ENCODE measurements around the gene CACNA1B.
"Not testable (repeated sequence)": the region's sequence is repeated elsewhere in the genome, so short reads cannot be mapped to it uniquely, and the experiment has no call there.

CACNA1B gene

GRCh38 chr9:137866226-137867141 is 11.1 kb upstream of the CACNA1B start:
- DNase-seq (ENCODE audit: low spot score), result no peak

- DNase-seq (ENCODE audit: low spot score), result no peak
Observed at GRCh38 chr9:137870432-137870831, 7.2 kb upstream of the CACNA1B start.

GRCh38 chr9:137872296-137872695 is 5.3 kb upstream of the CACNA1B start:
- DNase-seq (ENCODE audit: low spot score), result no peak

GRCh38 chr9:137873408-137873807 is 4.2 kb upstream of the CACNA1B start:
- no peak for DNase-seq (ENCODE audit: low spot score)

GRCh38 chr9:137873858-137874362 is 3.7 kb upstream of the CACNA1B start:
- no peak for DNase-seq (ENCODE audit: low spot score)

- DNase-seq (ENCODE audit: low spot score), result no peak
Observed at GRCh38 chr9:137875354-137875753, 2.2 kb upstream of the CACNA1B start.

GRCh38 chr9:137875846-137876245 is 1.7 kb upstream of the CACNA1B start:
- DNase-seq (ENCODE audit: low spot score), result no peak

- DNase-seq (ENCODE audit: low spot score), result no peak
Observed at GRCh38 chr9:137876269-137876668, 1.3 kb upstream of the CACNA1B start.

- no peak for DNase-seq (ENCODE audit: low spot score)
Observed at GRCh38 chr9:137876781-137877386, 698 bp upstream of the CACNA1B start.

GRCh38 chr9:137878146-137878941 is 762 bp downstream of the CACNA1B start:
- DNase-seq (ENCODE audit: low spot score), result no peak

- DNase-seq (ENCODE audit: low spot score), result no peak
Observed at GRCh38 chr9:137879052-137879451, 1.5 kb downstream of the CACNA1B start.

- no peak for DNase-seq (ENCODE audit: low spot score)
Observed at GRCh38 chr9:137879566-137880150, 2.1 kb downstream of the CACNA1B start.

GRCh38 chr9:137880160-137880975 is 2.8 kb downstream of the CACNA1B start:
- DNase-seq (ENCODE audit: low spot score), result no peak

GRCh38 chr9:137880976-137881530 is 3.5 kb downstream of the CACNA1B start:
- no peak for DNase-seq (ENCODE audit: low spot score)

GRCh38 chr9:137881591-137882505 is 4.3 kb downstream of the CACNA1B start:
- DNase-seq (ENCODE audit: low spot score), result no peak

GRCh38 chr9:137882506-137882821 is 4.9 kb downstream of the CACNA1B start:
- DNase-seq (ENCODE audit: low spot score), result no peak

- DNase-seq (ENCODE audit: low spot score), result not testable (repeated sequence)
Observed at GRCh38 chr9:137883977-137884376, 6.4 kb downstream of the CACNA1B start.

GRCh38 chr9:137884547-137884946 is 7.0 kb downstream of the CACNA1B start:
- not testable (repeated sequence) for DNase-seq (ENCODE audit: low spot score)

GRCh38 chr9:137885121-137885520 is 7.5 kb downstream of the CACNA1B start:
- not testable (repeated sequence) for DNase-seq (ENCODE audit: low spot score)

GRCh38 chr9:137888621-137889020 is 11.0 kb downstream of the CACNA1B start:
- DNase-seq (ENCODE audit: low spot score), result not testable (repeated sequence)
